Natural killer cell (primary cell): Measurements from ENCODE around the gene NRXN3. TPM values are rescaled to one million over a fixed set of nuclear protein-coding genes. Genes with fewer than 3 reads are reported as not detected.

ENCODE experiments used
- ATAC-seq, 3 donors: fragments of 150-1000 bp in 2 of 3; fragments of 200-7000 bp in 1 of 3; cut with Tn5 transposase; 1 replicate in 1 of 3; 2 replicates in 2 of 3; pipeline ENCODE4 v1.10.0; 2021; ENCODE audit warnings: mild to moderate bottlenecking in 2 of 3, moderate library complexity in 2 of 3
- DNase-seq, 2 donors: peaks; one replicate each; pipeline versions ENCODE4 v3.0.0 to v3.0.0-alpha.2; 2013 to 2021; ENCODE audit warnings: mixed read lengths in 1 of 2
- H3K27ac ChIP-seq: one replicate; pipeline ENCODE4 v1.5.1; 2013; ENCODE audit warnings: mild to moderate bottlenecking, low read length
- H3K27me3 ChIP-seq: one replicate; pipeline ENCODE4 v1.6.1; 2013; ENCODE audit warnings: low read length; ENCODE audit not compliant: control insufficient read depth, insufficient read depth
- H3K36me3 ChIP-seq: one replicate; pipeline ENCODE4 v1.6.1; 2013; ENCODE audit warnings: low read length; ENCODE audit not compliant: control insufficient read depth, insufficient read depth
- H3K4me1 ChIP-seq: one replicate; pipeline ENCODE4 v1.6.1; 2013; ENCODE audit warnings: low read length; ENCODE audit not compliant: control insufficient read depth, insufficient read depth
- H3K4me3 ChIP-seq: one replicate; pipeline ENCODE4 v1.5.1; 2013; ENCODE audit warnings: low read length
- H3K9me3 ChIP-seq: one replicate; pipeline ENCODE4 v1.6.1; 2013; ENCODE audit warnings: low read length; ENCODE audit not compliant: control insufficient read depth, insufficient read depth
- H3K27ac Mint-ChIP-seq, 2 donors: one replicate each; pipeline ENCODE4 v1.8.0; 2022; ENCODE audit warnings: mild to moderate bottlenecking in 2 of 2, mixed read lengths in 2 of 2, moderate library complexity in 1 of 2
- H3K27me3 Mint-ChIP-seq, 2 donors: one replicate each; pipeline ENCODE4 v1.8.0; 2022; ENCODE audit warnings: low read depth in 2 of 2, mixed read lengths in 2 of 2
- H3K36me3 Mint-ChIP-seq: one replicate; pipeline ENCODE4 v1.8.0; 2022; ENCODE audit warnings: mixed read lengths
- H3K4me1 Mint-ChIP-seq, 2 donors: one replicate each; pipeline ENCODE4 v1.8.0; 2022; ENCODE audit warnings: mixed read lengths in 2 of 2
- H3K4me3 Mint-ChIP-seq: one replicate; pipeline ENCODE4 v1.8.0; 2022; ENCODE audit warnings: mild to moderate bottlenecking, moderate library complexity, mixed read lengths
- H3K9me3 Mint-ChIP-seq, 2 donors: one replicate each; pipeline ENCODE4 v1.8.0; 2022; ENCODE audit warnings: mixed read lengths in 2 of 2
- WGBS: methylation state at CpG from one replicate; pipeline ENCODE4 v1.1.7; 2013; ENCODE audit warnings: missing lambda C conversion rate; ENCODE audit not compliant: insufficient coverage; 5-methylcytosine and 5-hydroxymethylcytosine counted together
- intact Hi-C: fragments of 100-400 bp; cut with micrococcal nuclease; formaldehyde crosslinking; loops from one replicate; pipeline ENCODE4 v1.14.2; 2022
- total RNA-seq, 4 donors: library from RNA; stranded (reverse); fragments of 120-200 nt in 1 of 4; gene quantifications; one replicate each; pipeline versions ENCODE4 v1.2.3 to v1.2.4, GENCODE V29; 2013 to 2022
- TF ChIP-seq, protein P1 (sequence below): fragments of 200-600 bp; IDR thresholded peaks from one replicate; pipeline ENCODE4 v1.8.0; 2022; ENCODE audit warnings: antibody characterized with exemption

NRXN3 gene
- total RNA-seq, 3 donors from 2014 or later (not counting 1 experiment from before 2014, with no cell fraction given) = not detected

DNA sequence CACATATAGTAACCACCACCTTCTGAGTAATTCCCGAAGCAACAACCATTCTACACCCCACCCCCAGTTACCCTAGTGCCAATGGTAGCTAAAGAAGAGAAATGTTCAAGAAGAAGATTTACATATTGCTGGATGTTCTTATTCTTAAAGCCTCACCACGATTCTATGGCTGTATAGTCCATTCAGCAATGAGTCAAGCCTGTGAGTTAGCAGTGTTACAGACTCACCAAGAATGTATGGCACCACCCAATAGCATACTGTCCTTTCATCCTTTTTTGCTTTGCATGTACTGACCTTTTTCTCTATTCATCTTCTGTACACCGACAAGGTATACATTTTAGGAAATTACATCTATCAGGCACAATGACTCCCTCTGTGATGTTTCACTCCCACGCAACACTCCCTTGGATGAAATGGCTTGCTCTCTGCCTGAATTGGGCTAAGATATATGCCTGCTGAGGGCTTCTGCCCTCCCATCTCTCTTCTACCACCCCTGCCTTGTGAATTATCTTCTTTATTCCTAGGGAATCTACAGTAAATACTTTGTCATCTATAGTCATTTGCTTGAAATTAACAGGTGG is 1095.3 kb downstream of the NRXN3 start:
- Mint-ChIP-seq H3K27me3 (no peaks in the 10 kb centered on the region), H3K9me3 (peaks cover 9% of the 10 kb centered on the region in 2 donors), H3K4me3 (no peak overlapping the region), H3K27ac (no peak overlapping the region), H3K36me3 (no peaks in the 10 kb centered on the region), H3K4me1 (no peaks in the 10 kb centered on the region)
- TF ChIP-seq, protein P1, sequence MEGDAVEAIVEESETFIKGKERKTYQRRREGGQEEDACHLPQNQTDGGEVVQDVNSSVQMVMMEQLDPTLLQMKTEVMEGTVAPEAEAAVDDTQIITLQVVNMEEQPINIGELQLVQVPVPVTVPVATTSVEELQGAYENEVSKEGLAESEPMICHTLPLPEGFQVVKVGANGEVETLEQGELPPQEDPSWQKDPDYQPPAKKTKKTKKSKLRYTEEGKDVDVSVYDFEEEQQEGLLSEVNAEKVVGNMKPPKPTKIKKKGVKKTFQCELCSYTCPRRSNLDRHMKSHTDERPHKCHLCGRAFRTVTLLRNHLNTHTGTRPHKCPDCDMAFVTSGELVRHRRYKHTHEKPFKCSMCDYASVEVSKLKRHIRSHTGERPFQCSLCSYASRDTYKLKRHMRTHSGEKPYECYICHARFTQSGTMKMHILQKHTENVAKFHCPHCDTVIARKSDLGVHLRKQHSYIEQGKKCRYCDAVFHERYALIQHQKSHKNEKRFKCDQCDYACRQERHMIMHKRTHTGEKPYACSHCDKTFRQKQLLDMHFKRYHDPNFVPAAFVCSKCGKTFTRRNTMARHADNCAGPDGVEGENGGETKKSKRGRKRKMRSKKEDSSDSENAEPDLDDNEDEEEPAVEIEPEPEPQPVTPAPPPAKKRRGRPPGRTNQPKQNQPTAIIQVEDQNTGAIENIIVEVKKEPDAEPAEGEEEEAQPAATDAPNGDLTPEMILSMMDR = no peak
- H3K27me3 ChIP-seq = no peaks in the 10 kb centered on the region
- H3K4me3 ChIP-seq = no peak overlapping the region
- no peaks in the 10 kb centered on the region for H3K9me3 ChIP-seq
- intact Hi-C loops = no loop called here
- no peak overlapping the region for H3K27ac ChIP-seq
- DNase-seq (no peak), ATAC-seq (no peak)
- H3K4me1 ChIP-seq = no peaks in the 10 kb centered on the region
- no peaks in the 10 kb centered on the region for H3K36me3 ChIP-seq
- WGBS = 75% methylated on average over 3 of the region's 4 CpGs

GRCh38 chr14:79270361-79270760 is 1100.2 kb downstream of the NRXN3 start:
- Histone ChIP-seq H3K36me3 (no peaks in the 10 kb centered on the region), H3K4me3 (no peak overlapping the region), H3K4me1 (no peaks in the 10 kb centered on the region), H3K9me3 (no peaks in the 10 kb centered on the region), H3K27me3 (no peaks in the 10 kb centered on the region), H3K27ac (no peak overlapping the region)
- Mint-ChIP-seq H3K9me3 (peaks cover 0 to 5% of the 10 kb centered on the region in 2 donors), H3K27ac (no peak overlapping the region), H3K4me1 (no peaks in the 10 kb centered on the region), H3K27me3 (no peaks in the 10 kb centered on the region), H3K4me3 (no peak overlapping the region), H3K36me3 (no peaks in the 10 kb centered on the region)
- intact Hi-C loops = no loop called here
- 89% methylated on average over 3 of the region's 3 CpGs for WGBS
- ATAC-seq = no peak
- TF ChIP-seq, protein P1 = no peak
- DNase-seq = no peak

GRCh38 chr14:79271122-79271521 is 1100.9 kb downstream of the NRXN3 start:
- H3K27ac Mint-ChIP-seq = no peak overlapping the region
- H3K9me3 ChIP-seq = no peaks in the 10 kb centered on the region
- TF ChIP-seq, protein P1 = no peak
- no peaks in the 10 kb centered on the region for H3K36me3 Mint-ChIP-seq
- ATAC-seq (no peak), DNase-seq (no peak)
- no peaks in the 10 kb centered on the region for H3K4me1 Mint-ChIP-seq
- H3K36me3 ChIP-seq = no peaks in the 10 kb centered on the region
- no peak overlapping the region for H3K4me3 Mint-ChIP-seq
- H3K27me3 ChIP-seq = no peaks in the 10 kb centered on the region
- H3K9me3 Mint-ChIP-seq = peaks cover 0 to 3% of the 10 kb centered on the region in 2 donors
- H3K4me3 ChIP-seq = no peak overlapping the region
- intact Hi-C loops = no loop called here
- no peaks in the 10 kb centered on the region for H3K4me1 ChIP-seq
- H3K27ac ChIP-seq = no peak overlapping the region
- no peaks in the 10 kb centered on the region for H3K27me3 Mint-ChIP-seq

- Histone ChIP-seq H3K36me3 (no peaks in the 10 kb centered on the region), H3K9me3 (peaks cover under 1% of the 10 kb centered on the region), H3K27ac (no peak overlapping the region), H3K4me1 (no peaks in the 10 kb centered on the region), H3K27me3 (no peaks in the 10 kb centered on the region), H3K4me3 (no peak overlapping the region)
- H3K27ac Mint-ChIP-seq = no peak overlapping the region
- intact Hi-C loops = no loop called here
- WGBS = no CpG with 5 or more reads among the region's 2 CpGs
- H3K36me3 Mint-ChIP-seq = peaks cover 4% of the 10 kb centered on the region
- H3K4me3 Mint-ChIP-seq = no peak overlapping the region
- TF ChIP-seq, protein P1 = no peak
- peaks cover 3% of the 10 kb centered on the region in 2 donors for H3K9me3 Mint-ChIP-seq
- H3K27me3 Mint-ChIP-seq = peaks cover 7% of the 10 kb centered on the region in 2 donors
- ATAC-seq (no peak), DNase-seq (no peak)
- no peaks in the 10 kb centered on the region for H3K4me1 Mint-ChIP-seq
Measured at GRCh38 chr14:79274641-79275291, 1104.6 kb downstream of the NRXN3 start.
